PFSK-1 (cell line): ENCODE data around the gene SOCS6. TPM values are rescaled to one million over a fixed set of nuclear protein-coding genes. Genes with fewer than 3 reads are reported as not detected.

Source experiments
- FOXP2 ChIP-seq: optimal IDR thresholded peaks from 2 replicates; pipeline ENCODE3; 2011; ENCODE audit warnings: borderline replicate concordance, control low read depth, inconsistent platforms; ENCODE audit not compliant: insufficient read depth; ENCODE audit errors: extremely low read length, extremely low read depth
- POLR2AphosphoS5 ChIP-seq: IDR thresholded peaks from 2 replicates; pipeline ENCODE4 v1.6.1; 2012; ENCODE audit warnings: low read depth, mild to moderate bottlenecking, control low read depth, low read length, moderate library complexity
- SIN3A ChIP-seq: IDR thresholded peaks from 2 replicates; pipeline ENCODE4 v1.6.1; 2012; ENCODE audit warnings: mild to moderate bottlenecking, low read length, moderate library complexity, borderline replicate concordance; ENCODE audit not compliant: insufficient read depth
- TAF1 ChIP-seq: IDR thresholded peaks from 2 replicates; pipeline ENCODE4 v1.6.1; 2012; ENCODE audit warnings: low read length, control low read depth, borderline replicate concordance; ENCODE audit not compliant: insufficient read depth
- polyA plus RNA-seq: library from polyadenylated mRNA; unstranded; fragments of >200 nt; gene quantifications from one replicate; pipeline ENCODE4 v1.2.1, GENCODE V29; 2012; ENCODE audit warnings: low read depth, missing spikeins; ENCODE audit not compliant: insufficient read length
- TF ChIP-seq, protein P1 (sequence below), 2 experiments: IDR thresholded peaks; 2 replicates each; pipeline versions ENCODE4 v1.6.1 to v1.8.0; 2011 to 2012; ENCODE audit warnings: low read depth in 2 of 2, low read length in 2 of 2, control low read depth in 1 of 2, inconsistent platforms in 1 of 2, mild to moderate bottlenecking in 1 of 2, moderate library complexity in 1 of 2; ENCODE audit not compliant: insufficient read depth in 1 of 2

Gene SOCS6, protein sequence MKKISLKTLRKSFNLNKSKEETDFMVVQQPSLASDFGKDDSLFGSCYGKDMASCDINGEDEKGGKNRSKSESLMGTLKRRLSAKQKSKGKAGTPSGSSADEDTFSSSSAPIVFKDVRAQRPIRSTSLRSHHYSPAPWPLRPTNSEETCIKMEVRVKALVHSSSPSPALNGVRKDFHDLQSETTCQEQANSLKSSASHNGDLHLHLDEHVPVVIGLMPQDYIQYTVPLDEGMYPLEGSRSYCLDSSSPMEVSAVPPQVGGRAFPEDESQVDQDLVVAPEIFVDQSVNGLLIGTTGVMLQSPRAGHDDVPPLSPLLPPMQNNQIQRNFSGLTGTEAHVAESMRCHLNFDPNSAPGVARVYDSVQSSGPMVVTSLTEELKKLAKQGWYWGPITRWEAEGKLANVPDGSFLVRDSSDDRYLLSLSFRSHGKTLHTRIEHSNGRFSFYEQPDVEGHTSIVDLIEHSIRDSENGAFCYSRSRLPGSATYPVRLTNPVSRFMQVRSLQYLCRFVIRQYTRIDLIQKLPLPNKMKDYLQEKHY
- polyA plus RNA-seq, result 17.0 TPM

DNA sequence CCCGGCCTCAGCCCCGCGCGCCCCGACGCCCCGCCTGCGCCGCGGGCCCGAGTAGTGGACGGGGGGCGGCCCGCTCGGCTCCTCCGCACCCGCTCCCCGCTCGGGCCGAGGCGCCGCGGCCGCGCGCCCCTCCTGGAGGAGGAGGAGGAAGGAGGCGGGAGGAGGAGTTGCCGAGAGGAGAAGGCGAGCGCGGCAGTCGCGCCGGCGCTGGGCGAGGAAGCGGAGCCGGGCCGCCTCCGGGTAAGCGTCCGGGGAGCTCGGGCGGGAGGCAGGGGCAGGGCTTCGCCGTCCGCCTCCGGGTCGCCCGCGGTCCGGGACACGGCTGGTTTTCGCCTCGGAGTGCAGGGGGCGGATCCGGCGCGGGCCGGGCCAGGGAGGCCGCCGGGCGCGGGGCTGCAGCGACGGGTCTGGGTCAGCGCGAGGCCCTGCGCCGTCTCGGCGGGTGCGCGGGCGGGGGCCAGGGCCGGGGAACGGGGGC lies at the start of gene SOCS6:
Gene SOCS6, plus strand, starts transcription at position 195 of the 478 bp plus-strand sequence. CDS start 35,624 bp downstream, outside the sequence.
- TF ChIP-seq TAF1 (peak; percentile 77; the same call in 1 of the 2 replicates), FOXP2 (peak; percentile 75), SIN3A (peak; percentile 72; the same call in 1 of the 2 replicates), POLR2AphosphoS5 (peak; percentile 79)
- TF ChIP-seq, protein P1, sequence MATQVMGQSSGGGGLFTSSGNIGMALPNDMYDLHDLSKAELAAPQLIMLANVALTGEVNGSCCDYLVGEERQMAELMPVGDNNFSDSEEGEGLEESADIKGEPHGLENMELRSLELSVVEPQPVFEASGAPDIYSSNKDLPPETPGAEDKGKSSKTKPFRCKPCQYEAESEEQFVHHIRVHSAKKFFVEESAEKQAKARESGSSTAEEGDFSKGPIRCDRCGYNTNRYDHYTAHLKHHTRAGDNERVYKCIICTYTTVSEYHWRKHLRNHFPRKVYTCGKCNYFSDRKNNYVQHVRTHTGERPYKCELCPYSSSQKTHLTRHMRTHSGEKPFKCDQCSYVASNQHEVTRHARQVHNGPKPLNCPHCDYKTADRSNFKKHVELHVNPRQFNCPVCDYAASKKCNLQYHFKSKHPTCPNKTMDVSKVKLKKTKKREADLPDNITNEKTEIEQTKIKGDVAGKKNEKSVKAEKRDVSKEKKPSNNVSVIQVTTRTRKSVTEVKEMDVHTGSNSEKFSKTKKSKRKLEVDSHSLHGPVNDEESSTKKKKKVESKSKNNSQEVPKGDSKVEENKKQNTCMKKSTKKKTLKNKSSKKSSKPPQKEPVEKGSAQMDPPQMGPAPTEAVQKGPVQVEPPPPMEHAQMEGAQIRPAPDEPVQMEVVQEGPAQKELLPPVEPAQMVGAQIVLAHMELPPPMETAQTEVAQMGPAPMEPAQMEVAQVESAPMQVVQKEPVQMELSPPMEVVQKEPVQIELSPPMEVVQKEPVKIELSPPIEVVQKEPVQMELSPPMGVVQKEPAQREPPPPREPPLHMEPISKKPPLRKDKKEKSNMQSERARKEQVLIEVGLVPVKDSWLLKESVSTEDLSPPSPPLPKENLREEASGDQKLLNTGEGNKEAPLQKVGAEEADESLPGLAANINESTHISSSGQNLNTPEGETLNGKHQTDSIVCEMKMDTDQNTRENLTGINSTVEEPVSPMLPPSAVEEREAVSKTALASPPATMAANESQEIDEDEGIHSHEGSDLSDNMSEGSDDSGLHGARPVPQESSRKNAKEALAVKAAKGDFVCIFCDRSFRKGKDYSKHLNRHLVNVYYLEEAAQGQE (IDR thresholded peaks at IDR 0.05; ENCODE audit: insufficient read depth in 1 of 2, low read depth in 2 of 2, low read length in 2 of 2), result peak in 1 of 2 experiments; percentile 28; a peak in 1 of 4 replicates

DNA sequence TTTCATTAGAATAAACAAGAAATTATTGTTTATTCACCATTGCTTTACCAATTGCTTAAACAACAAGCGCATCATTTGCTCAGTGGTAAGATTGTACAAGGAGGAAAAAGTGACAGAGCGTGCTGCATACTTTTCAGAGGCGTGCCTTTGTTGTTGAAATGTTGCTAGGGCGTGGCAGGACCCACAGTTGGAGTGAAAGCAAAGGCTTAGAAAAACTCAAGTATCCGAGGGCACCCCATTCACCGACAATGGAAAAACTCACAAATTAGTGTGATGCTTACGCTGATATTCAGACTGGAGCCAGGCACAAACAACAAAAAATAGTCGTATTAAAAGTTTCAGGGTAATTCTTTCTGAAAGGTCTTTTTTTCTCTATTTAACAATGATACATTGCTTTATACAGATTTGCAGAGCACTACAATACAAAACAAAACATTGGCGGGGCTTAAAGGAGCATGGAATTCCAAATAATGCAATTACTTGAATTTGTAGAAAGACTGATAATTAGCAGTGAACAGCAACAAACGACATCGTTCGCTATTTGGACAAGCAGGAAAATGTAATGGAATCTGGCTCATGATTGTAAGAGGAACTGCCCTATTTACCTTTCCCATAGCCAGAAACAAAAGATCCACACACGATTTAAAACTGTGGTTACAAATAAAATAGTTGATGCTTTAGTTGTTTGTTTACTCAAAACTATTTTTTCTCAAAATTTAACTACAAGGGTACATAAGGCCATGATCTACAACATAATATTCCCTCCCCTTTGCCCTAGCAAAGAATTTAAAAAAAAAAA lies 45.5 kb upstream of the SOCS6 start:
- TF ChIP-seq POLR2AphosphoS5, result no peak
- TF ChIP-seq TAF1, result no peak
- TF ChIP-seq, protein P1 (IDR thresholded peaks at IDR 0.05; ENCODE audit: insufficient read depth in 1 of 2, low read depth in 2 of 2, low read length in 2 of 2), result no peak
- no peak for TF ChIP-seq SIN3A
- no peak for TF ChIP-seq FOXP2

DNA sequence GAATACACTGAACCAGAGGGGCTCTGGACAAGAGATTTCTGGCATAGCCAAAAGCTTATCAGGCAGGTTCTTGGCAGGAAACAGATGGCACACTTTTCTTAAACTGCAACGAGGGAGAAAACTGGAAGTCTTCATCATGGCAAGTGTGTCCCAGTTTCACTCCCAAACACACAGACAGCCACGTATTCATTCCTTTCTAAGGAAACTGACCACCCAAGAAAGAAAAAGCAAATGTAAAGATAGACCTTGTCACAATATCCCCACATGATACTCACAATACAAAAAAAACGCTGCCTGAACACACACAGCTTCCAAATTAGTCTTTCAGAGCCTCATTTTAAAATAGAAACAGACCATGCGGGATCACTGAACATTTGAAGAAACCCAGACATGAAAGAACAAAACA lies 42.8 kb upstream of the SOCS6 start:
- TF ChIP-seq TAF1 (no peak), SIN3A (no peak), POLR2AphosphoS5 (no peak), FOXP2 (no peak)
- TF ChIP-seq, protein P1 (IDR thresholded peaks at IDR 0.05; ENCODE audit: insufficient read depth in 1 of 2, low read depth in 2 of 2, low read length in 2 of 2), result no peak

DNA sequence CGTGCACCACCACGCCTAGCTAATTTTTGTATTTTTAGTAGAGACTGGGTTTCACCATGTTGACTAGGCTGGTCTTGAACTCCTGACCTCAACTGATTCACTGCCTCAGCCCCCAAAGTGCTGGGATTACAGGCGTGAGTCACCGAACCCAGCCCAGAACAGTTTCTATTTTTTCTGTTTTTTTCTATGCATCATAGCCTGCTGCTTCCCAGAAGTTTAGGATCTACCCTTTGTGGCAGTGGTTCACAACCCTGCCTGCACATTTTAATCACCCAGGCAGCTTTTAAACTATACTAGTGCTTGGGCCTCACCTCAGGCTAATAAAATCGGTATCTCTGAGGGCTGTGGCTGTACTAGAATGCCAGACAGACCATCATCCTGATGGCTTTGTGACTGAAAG lies 39.7 kb upstream of the SOCS6 start:
- TF ChIP-seq FOXP2 (no peak), TAF1 (no peak), POLR2AphosphoS5 (no peak), SIN3A (no peak)
- TF ChIP-seq, protein P1 (IDR thresholded peaks at IDR 0.05; ENCODE audit: insufficient read depth in 1 of 2, low read depth in 2 of 2, low read length in 2 of 2), result no peak
